ENCODE measurements around the gene ANKRD36B. TPM values are rescaled to one million over a fixed set of nuclear protein-coding genes. Genes with fewer than 3 reads are reported as not detected.
"Not testable (repeated sequence)": the region's sequence is repeated elsewhere in the genome, so short reads cannot be mapped to it uniquely, and the experiment has no call there.

ANKRD36B gene
- polyA plus RNA-seq (2012; rRNA removed), result 3.8 and 5.2 TPM in 2 replicates
- 1.7 and 3.1 TPM in 2 replicates for polyA plus RNA-seq (2012; cell fraction: cytosol; rRNA removed)
- polyA plus RNA-seq (2012; cell fraction: nucleus; rRNA removed), result 11.5 and 22.3 TPM in 2 replicates

- Histone ChIP-seq H3K4me2 (peak within 1 kb of the TSS; percentile 98), H3K27ac (ENCODE audit: low read depth in 2 of 2, low read length in 1 of 2) (peak within 1 kb of the TSS; percentile 72 to 82), H3K9ac (peak within 1 kb of the TSS; percentile 82), H2AFZ (ENCODE audit: low read depth) (peak within 1 kb of the TSS; percentile 99), H3K4me3 (ENCODE audit: low read depth in 2 of 2, low read length in 1 of 2) (peak within 1 kb of the TSS; percentile 62 to 79)
- not testable (repeated sequence) for H3F3A ChIP-seq (replicated peaks; ENCODE audit: insufficient read depth); H3K9me2 ChIP-seq; H3K27me3 ChIP-seq (ENCODE audit: insufficient read depth); H3K9me3 ChIP-seq; H3K4me1 ChIP-seq (ENCODE audit: control insufficient read depth in 1 of 2, insufficient read depth in 2 of 2, low read depth in 1 of 2, low read length in 1 of 2); H4K20me1 ChIP-seq (ENCODE audit: insufficient read depth); H3K79me2 ChIP-seq (ENCODE audit: insufficient read depth); H3K36me3 ChIP-seq (replicated peaks in 1 of 2; ENCODE audit: control insufficient read depth in 1 of 2, insufficient read depth in 2 of 2, low read length in 1 of 2)
- DNase-seq, result peak; percentile 60
- ChIA-PET CTCF (interaction anchor here (0.6 to 2.9 kb wide), 42 partner anchors 18 to 803 kb away, joined by 3 to 163 read pairs (median 4); partner anchors contain the start of genes ACTR1B, C2orf92 and COX5B), POLR2A (interaction anchor here (1.4 to 1.9 kb wide), 3 partner anchors 56 to 110 kb away, joined by 5 to 10 read pairs (median 8); partner anchors contain the start of gene COX5B)
- WGBS (ENCODE audit: low lambda C conversion rate), result 0% methylated on average over 6 of the region's 90 CpGs
- TF ChIP-seq TAF1 (IDR thresholded peaks at IDR 0.05; ENCODE audit: borderline replicate concordance, low read depth, low read length) (peak; percentile 33; the same call in 1 of the 2 replicates), NRF1 (IDR thresholded peaks at IDR 0.05; ENCODE audit: low read depth, low read length) (peak; percentile 55; the same call in 1 of the 2 replicates), MAX (IDR thresholded peaks at IDR 0.05; ENCODE audit: low read depth) (peak; percentile 52; the same call in 1 of the 2 replicates)
Observed at GRCh38 chr2:97589598-97590510, at the start of gene ANKRD36B. Gene ANKRD36B, minus strand, starts transcription at chr2:97589877. Its CDS starts 192 bp downstream, at chr2:97589685.

DNA sequence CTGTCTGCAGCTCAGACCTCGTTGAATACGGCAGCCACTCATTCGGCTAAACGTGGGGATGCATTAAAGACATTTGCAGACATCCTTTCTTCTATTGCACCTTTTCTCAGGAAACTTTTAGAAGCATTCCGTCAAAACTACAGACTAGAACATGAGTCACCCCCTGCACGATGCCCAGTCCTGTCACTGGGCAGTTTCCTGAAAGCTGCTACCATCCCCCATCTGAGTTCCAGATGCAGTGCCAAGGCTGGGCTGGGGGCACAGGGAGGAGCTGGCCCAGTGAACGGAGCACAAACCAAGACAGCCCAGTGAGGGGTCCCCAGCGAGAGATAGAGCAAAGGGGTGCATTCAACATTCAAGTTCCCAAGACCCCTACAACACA lies 36.4 kb upstream of the ANKRD36B start:
- H3K9ac ChIP-seq; H3K4me2 ChIP-seq; H3K4me3 ChIP-seq (ENCODE audit: low read depth in 2 of 2, low read length in 1 of 2); H3K36me3 ChIP-seq (replicated peaks in 1 of 2; ENCODE audit: control insufficient read depth in 1 of 2, insufficient read depth in 2 of 2, low read length in 1 of 2); CTCF ChIA-PET; H4K20me1 ChIP-seq (ENCODE audit: insufficient read depth); H3K4me1 ChIP-seq (ENCODE audit: control insufficient read depth in 1 of 2, insufficient read depth in 2 of 2, low read depth in 1 of 2, low read length in 1 of 2); POLR2A ChIA-PET; H3K9me2 ChIP-seq; H3K79me2 ChIP-seq (ENCODE audit: insufficient read depth); H3K9me3 ChIP-seq; H3F3A ChIP-seq (replicated peaks; ENCODE audit: insufficient read depth); H2AFZ ChIP-seq (ENCODE audit: low read depth); H3K27ac ChIP-seq (ENCODE audit: low read depth in 2 of 2, low read length in 1 of 2); H3K27me3 ChIP-seq (ENCODE audit: insufficient read depth); DNase-seq: not testable (repeated sequence)
- WGBS (ENCODE audit: low lambda C conversion rate), result 43% methylated on average over 6 of the region's 8 CpGs

DNA sequence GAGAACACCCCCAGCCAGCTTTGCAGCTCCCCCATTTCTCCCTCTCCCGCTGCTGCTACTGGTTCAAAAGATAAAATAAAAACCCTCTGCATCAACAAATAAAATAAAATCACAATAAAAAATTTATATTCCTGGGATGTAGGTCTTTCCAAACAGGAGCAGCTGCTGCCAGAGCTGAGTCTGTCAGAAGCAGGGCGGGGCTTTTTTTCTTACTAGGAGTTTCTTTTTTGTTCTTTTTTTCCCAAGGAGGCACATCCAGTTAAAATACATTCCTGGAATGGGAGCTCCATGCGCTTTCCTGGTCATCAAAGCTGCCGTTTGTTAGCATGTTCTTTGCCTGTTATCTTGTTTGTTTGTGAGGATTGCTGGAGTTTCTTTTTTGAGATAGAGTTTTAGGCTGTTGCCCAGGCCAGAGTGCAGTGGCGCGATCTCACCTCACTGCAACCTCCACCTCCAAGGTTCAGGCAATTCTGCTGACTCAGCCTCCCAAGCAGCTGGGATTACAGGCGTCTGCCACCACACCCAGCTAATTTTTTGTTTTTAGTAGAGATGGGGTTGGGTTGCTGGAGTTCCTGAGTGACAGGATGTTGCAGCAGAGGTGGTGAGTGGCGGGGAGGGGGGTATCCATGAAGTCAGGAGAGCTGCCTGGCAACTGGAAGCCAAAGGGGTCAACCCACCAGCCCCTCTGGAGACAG lies 35.8 kb upstream of the ANKRD36B start:
- H3F3A ChIP-seq (replicated peaks; ENCODE audit: insufficient read depth); H4K20me1 ChIP-seq (ENCODE audit: insufficient read depth); H3K27me3 ChIP-seq (ENCODE audit: insufficient read depth); DNase-seq; H3K36me3 ChIP-seq (replicated peaks in 1 of 2; ENCODE audit: control insufficient read depth in 1 of 2, insufficient read depth in 2 of 2, low read length in 1 of 2); H3K4me2 ChIP-seq; POLR2A ChIA-PET; H3K79me2 ChIP-seq (ENCODE audit: insufficient read depth); H3K9me2 ChIP-seq; H3K4me3 ChIP-seq (ENCODE audit: low read depth in 2 of 2, low read length in 1 of 2); CTCF ChIA-PET; H3K4me1 ChIP-seq (ENCODE audit: control insufficient read depth in 1 of 2, insufficient read depth in 2 of 2, low read depth in 1 of 2, low read length in 1 of 2); H2AFZ ChIP-seq (ENCODE audit: low read depth); H3K9me3 ChIP-seq; H3K27ac ChIP-seq (ENCODE audit: low read depth in 2 of 2, low read length in 1 of 2); H3K9ac ChIP-seq: not testable (repeated sequence)
- WGBS (ENCODE audit: low lambda C conversion rate), result 39% methylated on average over 2 of the region's 8 CpGs

GRCh38 chr2:97622976-97623375 lies 33.3 kb upstream of the ANKRD36B start:
- H2AFZ ChIP-seq (ENCODE audit: low read depth); H4K20me1 ChIP-seq (ENCODE audit: insufficient read depth); H3K9me3 ChIP-seq; H3K4me3 ChIP-seq (ENCODE audit: low read depth in 2 of 2, low read length in 1 of 2); CTCF ChIA-PET; H3K9ac ChIP-seq; H3K9me2 ChIP-seq; H3K4me2 ChIP-seq; DNase-seq; H3K4me1 ChIP-seq (ENCODE audit: control insufficient read depth in 1 of 2, insufficient read depth in 2 of 2, low read depth in 1 of 2, low read length in 1 of 2); POLR2A ChIA-PET; H3F3A ChIP-seq (replicated peaks; ENCODE audit: insufficient read depth); H3K27ac ChIP-seq (ENCODE audit: low read depth in 2 of 2, low read length in 1 of 2); H3K79me2 ChIP-seq (ENCODE audit: insufficient read depth); H3K36me3 ChIP-seq (replicated peaks in 1 of 2; ENCODE audit: control insufficient read depth in 1 of 2, insufficient read depth in 2 of 2, low read length in 1 of 2); H3K27me3 ChIP-seq (ENCODE audit: insufficient read depth): not testable (repeated sequence)

- H3K9me3 ChIP-seq; H3K27ac ChIP-seq (ENCODE audit: low read depth in 2 of 2, low read length in 1 of 2); H3F3A ChIP-seq (replicated peaks; ENCODE audit: insufficient read depth); H3K36me3 ChIP-seq (replicated peaks in 1 of 2; ENCODE audit: control insufficient read depth in 1 of 2, insufficient read depth in 2 of 2, low read length in 1 of 2); H3K4me2 ChIP-seq; H3K4me1 ChIP-seq (ENCODE audit: control insufficient read depth in 1 of 2, insufficient read depth in 2 of 2, low read depth in 1 of 2, low read length in 1 of 2); DNase-seq; H4K20me1 ChIP-seq (ENCODE audit: insufficient read depth); H3K79me2 ChIP-seq (ENCODE audit: insufficient read depth); CTCF ChIA-PET; H3K4me3 ChIP-seq (ENCODE audit: low read depth in 2 of 2, low read length in 1 of 2); H3K9me2 ChIP-seq; H3K27me3 ChIP-seq (ENCODE audit: insufficient read depth); POLR2A ChIA-PET; H3K9ac ChIP-seq; H2AFZ ChIP-seq (ENCODE audit: low read depth): not testable (repeated sequence)
- 28% methylated on average over 1 of the region's 1 CpG for WGBS (ENCODE audit: low lambda C conversion rate)
Observed at GRCh38 chr2:97620492-97620891, 30.8 kb upstream of the ANKRD36B start.
